Measurements from ENCODE around the gene ZIM2.

ZIM2 gene

GRCh38 chr19:56823956-56824355, 16.6 kb downstream of the ZIM2 start:
- TF ChIP-seq ZNF565 (CRISPR knock-in tag; conservative IDR thresholded peaks at IDR 0.05; ENCODE audit: low read depth) (no peak), RARB (CRISPR knock-in tag; IDR thresholded peaks at IDR 0.05) (no peak), POU6F1 (CRISPR knock-in tag; IDR thresholded peaks at IDR 0.05; ENCODE audit: borderline replicate concordance, low read depth) (no peak), ZNF8 (CRISPR knock-in tag; IDR thresholded peaks at IDR 0.05) (no peak), ARNTL (CRISPR knock-in tag; IDR thresholded peaks at IDR 0.05; ENCODE audit: borderline replicate concordance, low read depth) (no peak), ZNF70 (CRISPR knock-in tag; IDR thresholded peaks at IDR 0.05) (no peak), CREB5 (CRISPR knock-in tag; IDR thresholded peaks at IDR 0.05; ENCODE audit: low read depth) (no peak), OSR1 (CRISPR knock-in tag; IDR thresholded peaks at IDR 0.05) (no peak), GLIS3 (CRISPR knock-in tag; IDR thresholded peaks at IDR 0.05) (no peak), ZFP3 (CRISPR knock-in tag; IDR thresholded peaks at IDR 0.05) (no peak), PPARA (CRISPR knock-in tag; IDR thresholded peaks at IDR 0.05; ENCODE audit: borderline replicate concordance) (no peak), CSRNP3 (CRISPR knock-in tag; IDR thresholded peaks at IDR 0.05) (no peak)
- no peak for ATAC-seq

GRCh38 chr19:56823417-56823816, 17.1 kb downstream of the ZIM2 start:
- ATAC-seq = no peak
- TF ChIP-seq ARNTL (CRISPR knock-in tag; IDR thresholded peaks at IDR 0.05; ENCODE audit: borderline replicate concordance, low read depth) = no peak
- no peak for TF ChIP-seq RARB (CRISPR knock-in tag; IDR thresholded peaks at IDR 0.05)
- TF ChIP-seq PATZ1 (CRISPR knock-in tag; IDR thresholded peaks at IDR 0.05; ENCODE audit: borderline replicate concordance) = no peak
- TF ChIP-seq BACH2 (CRISPR knock-in tag; IDR thresholded peaks at IDR 0.05; ENCODE audit: borderline replicate concordance) = no peak
- no peak for TF ChIP-seq CSDC2 (CRISPR knock-in tag; IDR thresholded peaks at IDR 0.05)
- no peak for TF ChIP-seq ZFP30 (CRISPR knock-in tag; IDR thresholded peaks at IDR 0.05)
- TF ChIP-seq ZNF565 (CRISPR knock-in tag; conservative IDR thresholded peaks at IDR 0.05; ENCODE audit: low read depth) = no peak
- no peak for TF ChIP-seq GLIS3 (CRISPR knock-in tag; IDR thresholded peaks at IDR 0.05)
- TF ChIP-seq ISL1 (CRISPR knock-in tag; IDR thresholded peaks at IDR 0.05) = no peak
- TF ChIP-seq TCF4 (CRISPR knock-in tag; IDR thresholded peaks at IDR 0.05; ENCODE audit: borderline replicate concordance) = no peak
- TF ChIP-seq ZC3H10 (CRISPR knock-in tag; IDR thresholded peaks at IDR 0.05) = no peak
- no peak for TF ChIP-seq ZFP3 (CRISPR knock-in tag; IDR thresholded peaks at IDR 0.05)
- TF ChIP-seq OSR1 (CRISPR knock-in tag; IDR thresholded peaks at IDR 0.05) = no peak
- TF ChIP-seq POU6F1 (CRISPR knock-in tag; IDR thresholded peaks at IDR 0.05; ENCODE audit: borderline replicate concordance, low read depth) = no peak
- TF ChIP-seq TOX (CRISPR knock-in tag; IDR thresholded peaks at IDR 0.05; ENCODE audit: borderline replicate concordance) = no peak
- no peak for TF ChIP-seq CSRNP3 (CRISPR knock-in tag; IDR thresholded peaks at IDR 0.05)

- TF ChIP-seq ESRRG (CRISPR knock-in tag; IDR thresholded peaks at IDR 0.05) (no peak), GLIS3 (CRISPR knock-in tag; IDR thresholded peaks at IDR 0.05) (no peak), ZC3H10 (CRISPR knock-in tag; IDR thresholded peaks at IDR 0.05) (no peak), CSRNP3 (CRISPR knock-in tag; IDR thresholded peaks at IDR 0.05) (no peak), ISL1 (CRISPR knock-in tag; IDR thresholded peaks at IDR 0.05) (no peak), ZNF70 (CRISPR knock-in tag; IDR thresholded peaks at IDR 0.05) (no peak), ZFP30 (CRISPR knock-in tag; IDR thresholded peaks at IDR 0.05) (no peak), ZNF565 (CRISPR knock-in tag; conservative IDR thresholded peaks at IDR 0.05; ENCODE audit: low read depth) (no peak), BACH2 (CRISPR knock-in tag; IDR thresholded peaks at IDR 0.05; ENCODE audit: borderline replicate concordance) (no peak), TOX (CRISPR knock-in tag; IDR thresholded peaks at IDR 0.05; ENCODE audit: borderline replicate concordance) (no peak), CREB5 (CRISPR knock-in tag; IDR thresholded peaks at IDR 0.05; ENCODE audit: low read depth) (no peak), PATZ1 (CRISPR knock-in tag; IDR thresholded peaks at IDR 0.05; ENCODE audit: borderline replicate concordance) (no peak), ZNF8 (CRISPR knock-in tag; IDR thresholded peaks at IDR 0.05) (no peak)
- no peak for ATAC-seq
Measured at GRCh38 chr19:56822755-56823154, 17.8 kb downstream of the ZIM2 start.
